GM23338 (cell line): ENCODE data around the gene SPDYE17.

Experiments used
- CREB1 ChIP-seq: fragments of 250-450 bp; sonication (Bioruptor Pico); IDR thresholded peaks from 2 replicates; pipeline ENCODE4 v1.5.0; 2020; ENCODE audit warnings: low read depth, mild to moderate bottlenecking, moderate library complexity
- EZH2 ChIP-seq: fragments of 200-600 bp; sonication (generic); IDR thresholded peaks from one replicate; pipeline ENCODE4 v1.8.0; 2017; ENCODE audit warnings: antibody characterized with exemption, mild to moderate bottlenecking, low read depth; ENCODE audit not compliant: unreplicated experiment
- EZH2phosphoT487 ChIP-seq: fragments of 200-600 bp; sonication (generic); IDR thresholded peaks from one replicate; pipeline ENCODE4 v1.8.1; 2018; ENCODE audit warnings: antibody characterized with exemption; ENCODE audit not compliant: unreplicated experiment
- JUNB ChIP-seq: IDR thresholded peaks from one replicate; pipeline ENCODE4 v1.6.1; 2016; ENCODE audit warnings: antibody characterized with exemption; ENCODE audit not compliant: unreplicated experiment
- NANOG ChIP-seq: IDR thresholded peaks from 2 replicates; pipeline ENCODE4 v1.6.1; 2016; ENCODE audit warnings: antibody characterized with exemption, borderline replicate concordance
- POLR2AphosphoS5 ChIP-seq: IDR thresholded peaks from 2 replicates; pipeline ENCODE4 v1.6.1; 2016; ENCODE audit warnings: antibody characterized with exemption, low read depth
- STAT1 ChIP-seq: IDR thresholded peaks from one replicate; pipeline ENCODE4 v1.6.1; 2016; ENCODE audit warnings: antibody characterized with exemption; ENCODE audit not compliant: unreplicated experiment
- TF ChIP-seq, protein P1 (sequence below), 2 experiments: fragments of 200-600 bp in 1 of 2; sonication (generic) in 1 of 2; conservative IDR thresholded peaks; 2 replicates each; pipeline versions ENCODE4 v1.5.1 to v1.6.1; 2016 to 2017; ENCODE audit warnings: antibody characterized with exemption in 2 of 2, low read depth in 2 of 2, mild to moderate bottlenecking in 2 of 2, moderate library complexity in 1 of 2
- TF ChIP-seq, protein P2 (sequence below): IDR thresholded peaks from one replicate; pipeline ENCODE4 v1.6.1; 2018; ENCODE audit warnings: antibody characterized with exemption; ENCODE audit not compliant: unreplicated experiment
- TF ChIP-seq, protein P3 (sequence below): IDR thresholded peaks from 2 replicates; pipeline ENCODE4 v1.6.1; 2016; ENCODE audit warnings: antibody characterized with exemption

DNA sequence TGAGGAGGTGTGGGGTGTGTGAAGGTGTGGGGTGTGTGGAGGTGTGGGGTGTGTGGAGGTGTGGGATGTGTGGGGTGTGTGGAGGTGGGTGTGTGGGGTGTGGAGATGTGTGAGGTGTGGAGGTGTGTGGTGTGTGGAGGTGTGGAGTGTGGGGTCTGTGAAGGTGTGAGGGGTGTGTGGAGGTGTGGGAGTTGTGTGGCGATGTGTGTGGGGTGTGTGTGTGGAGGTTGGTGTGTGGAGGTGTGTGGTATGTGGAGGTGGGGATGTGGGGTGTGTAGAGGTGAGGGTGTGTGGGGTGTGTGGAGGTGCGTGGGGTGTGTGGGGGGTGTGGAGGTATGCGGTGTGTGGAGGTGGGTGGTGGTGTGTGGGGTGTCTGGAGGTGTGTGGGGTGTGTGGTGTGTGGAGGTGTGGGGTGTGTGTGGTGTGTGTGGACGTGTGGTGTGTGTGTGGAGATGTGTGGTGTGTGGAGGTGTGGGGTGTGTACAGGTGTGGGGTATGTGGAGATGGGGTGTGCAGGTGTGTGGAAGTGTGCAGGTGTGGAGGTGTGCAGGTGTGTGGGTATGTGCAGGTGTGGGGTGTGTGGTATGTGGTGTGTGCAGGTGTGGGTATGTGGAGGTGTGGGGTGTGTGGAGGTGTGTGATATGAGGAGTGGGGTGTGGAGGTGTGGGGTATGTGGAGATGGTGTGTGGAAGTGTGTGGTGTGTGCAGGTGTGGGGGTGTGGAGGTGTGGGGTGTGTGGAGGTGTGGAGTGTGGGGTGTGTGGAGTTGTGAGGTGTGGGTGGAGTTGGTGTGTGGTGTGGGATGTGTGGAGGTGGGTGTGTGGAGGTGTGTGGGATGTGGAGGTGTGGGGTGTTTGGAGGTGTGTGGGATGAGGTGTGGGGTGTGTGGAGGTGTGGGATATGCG is 34.5 kb downstream of the SPDYE17 start:
- TF ChIP-seq POLR2AphosphoS5 (no peak), STAT1 (no peak), EZH2 (no peak), NANOG (no peak), EZH2phosphoT487 (no peak), CREB1 (CRISPR knock-in tag) (no peak), JUNB (no peak)
- TF ChIP-seq, protein P1, sequence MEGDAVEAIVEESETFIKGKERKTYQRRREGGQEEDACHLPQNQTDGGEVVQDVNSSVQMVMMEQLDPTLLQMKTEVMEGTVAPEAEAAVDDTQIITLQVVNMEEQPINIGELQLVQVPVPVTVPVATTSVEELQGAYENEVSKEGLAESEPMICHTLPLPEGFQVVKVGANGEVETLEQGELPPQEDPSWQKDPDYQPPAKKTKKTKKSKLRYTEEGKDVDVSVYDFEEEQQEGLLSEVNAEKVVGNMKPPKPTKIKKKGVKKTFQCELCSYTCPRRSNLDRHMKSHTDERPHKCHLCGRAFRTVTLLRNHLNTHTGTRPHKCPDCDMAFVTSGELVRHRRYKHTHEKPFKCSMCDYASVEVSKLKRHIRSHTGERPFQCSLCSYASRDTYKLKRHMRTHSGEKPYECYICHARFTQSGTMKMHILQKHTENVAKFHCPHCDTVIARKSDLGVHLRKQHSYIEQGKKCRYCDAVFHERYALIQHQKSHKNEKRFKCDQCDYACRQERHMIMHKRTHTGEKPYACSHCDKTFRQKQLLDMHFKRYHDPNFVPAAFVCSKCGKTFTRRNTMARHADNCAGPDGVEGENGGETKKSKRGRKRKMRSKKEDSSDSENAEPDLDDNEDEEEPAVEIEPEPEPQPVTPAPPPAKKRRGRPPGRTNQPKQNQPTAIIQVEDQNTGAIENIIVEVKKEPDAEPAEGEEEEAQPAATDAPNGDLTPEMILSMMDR (conservative IDR thresholded peaks at IDR 0.05; ENCODE audit: low read depth in 2 of 2), result no peak
- TF ChIP-seq, protein P2, sequence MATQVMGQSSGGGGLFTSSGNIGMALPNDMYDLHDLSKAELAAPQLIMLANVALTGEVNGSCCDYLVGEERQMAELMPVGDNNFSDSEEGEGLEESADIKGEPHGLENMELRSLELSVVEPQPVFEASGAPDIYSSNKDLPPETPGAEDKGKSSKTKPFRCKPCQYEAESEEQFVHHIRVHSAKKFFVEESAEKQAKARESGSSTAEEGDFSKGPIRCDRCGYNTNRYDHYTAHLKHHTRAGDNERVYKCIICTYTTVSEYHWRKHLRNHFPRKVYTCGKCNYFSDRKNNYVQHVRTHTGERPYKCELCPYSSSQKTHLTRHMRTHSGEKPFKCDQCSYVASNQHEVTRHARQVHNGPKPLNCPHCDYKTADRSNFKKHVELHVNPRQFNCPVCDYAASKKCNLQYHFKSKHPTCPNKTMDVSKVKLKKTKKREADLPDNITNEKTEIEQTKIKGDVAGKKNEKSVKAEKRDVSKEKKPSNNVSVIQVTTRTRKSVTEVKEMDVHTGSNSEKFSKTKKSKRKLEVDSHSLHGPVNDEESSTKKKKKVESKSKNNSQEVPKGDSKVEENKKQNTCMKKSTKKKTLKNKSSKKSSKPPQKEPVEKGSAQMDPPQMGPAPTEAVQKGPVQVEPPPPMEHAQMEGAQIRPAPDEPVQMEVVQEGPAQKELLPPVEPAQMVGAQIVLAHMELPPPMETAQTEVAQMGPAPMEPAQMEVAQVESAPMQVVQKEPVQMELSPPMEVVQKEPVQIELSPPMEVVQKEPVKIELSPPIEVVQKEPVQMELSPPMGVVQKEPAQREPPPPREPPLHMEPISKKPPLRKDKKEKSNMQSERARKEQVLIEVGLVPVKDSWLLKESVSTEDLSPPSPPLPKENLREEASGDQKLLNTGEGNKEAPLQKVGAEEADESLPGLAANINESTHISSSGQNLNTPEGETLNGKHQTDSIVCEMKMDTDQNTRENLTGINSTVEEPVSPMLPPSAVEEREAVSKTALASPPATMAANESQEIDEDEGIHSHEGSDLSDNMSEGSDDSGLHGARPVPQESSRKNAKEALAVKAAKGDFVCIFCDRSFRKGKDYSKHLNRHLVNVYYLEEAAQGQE, result no peak
- TF ChIP-seq, protein P3, sequence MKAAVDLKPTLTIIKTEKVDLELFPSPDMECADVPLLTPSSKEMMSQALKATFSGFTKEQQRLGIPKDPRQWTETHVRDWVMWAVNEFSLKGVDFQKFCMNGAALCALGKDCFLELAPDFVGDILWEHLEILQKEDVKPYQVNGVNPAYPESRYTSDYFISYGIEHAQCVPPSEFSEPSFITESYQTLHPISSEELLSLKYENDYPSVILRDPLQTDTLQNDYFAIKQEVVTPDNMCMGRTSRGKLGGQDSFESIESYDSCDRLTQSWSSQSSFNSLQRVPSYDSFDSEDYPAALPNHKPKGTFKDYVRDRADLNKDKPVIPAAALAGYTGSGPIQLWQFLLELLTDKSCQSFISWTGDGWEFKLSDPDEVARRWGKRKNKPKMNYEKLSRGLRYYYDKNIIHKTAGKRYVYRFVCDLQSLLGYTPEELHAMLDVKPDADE, result no peak
